SK-N-MC (cell line): ENCODE results near the gene S100A2.

ENCODE experiments used
- EZH2 ChIP-seq: fragments of 200-600 bp; sonication (generic); IDR thresholded peaks from one replicate; pipeline ENCODE4 v1.6.1; 2017; ENCODE audit warnings: antibody characterized with exemption
- FOXP2 ChIP-seq: optimal IDR thresholded peaks from 2 replicates; pipeline ENCODE3; 2011; ENCODE audit warnings: mild to moderate bottlenecking, moderate library complexity; ENCODE audit not compliant: insufficient read depth; ENCODE audit errors: extremely low read length, control extremely low read depth
- POLR2AphosphoS5 ChIP-seq: IDR thresholded peaks from 2 replicates; pipeline ENCODE4 v1.6.1; 2012; ENCODE audit warnings: mild to moderate bottlenecking, low read depth, low read length, borderline replicate concordance

DNA sequence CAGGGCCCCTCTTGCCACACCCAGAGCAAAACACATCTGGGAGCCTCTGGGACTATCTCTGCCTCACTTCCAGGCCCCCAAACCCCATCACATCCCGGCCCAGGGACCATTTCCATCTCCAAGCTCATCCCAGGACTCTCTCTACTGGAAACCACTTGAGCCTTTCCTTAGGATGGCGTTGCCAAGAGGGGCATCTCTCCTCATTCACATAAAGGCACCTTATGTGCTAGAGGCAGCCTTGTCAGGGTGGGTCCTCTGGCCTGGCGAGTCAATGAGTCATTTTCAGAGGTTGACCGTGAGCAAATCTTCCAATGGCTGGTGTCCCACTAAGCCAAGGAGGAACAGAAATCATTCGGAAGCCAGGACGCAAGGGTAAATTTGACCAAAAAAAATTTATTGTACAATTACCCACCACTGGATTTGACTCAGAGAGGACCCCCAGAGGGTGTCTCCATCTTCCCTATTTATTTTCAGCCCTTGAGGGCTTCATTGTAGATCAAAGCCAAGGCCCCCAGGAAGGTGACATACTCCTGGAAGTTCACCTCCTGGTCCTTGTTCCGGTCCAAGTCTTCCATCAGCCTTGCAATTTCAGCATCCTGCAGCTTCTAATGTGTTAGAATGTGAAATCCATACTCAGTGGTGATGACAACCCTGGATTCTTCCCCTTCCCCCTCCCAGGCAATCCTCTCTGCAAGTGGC is 31.3 kb downstream of the S100A2 start:
- TF ChIP-seq EZH2 (no peak), POLR2AphosphoS5 (no peak), FOXP2 (no peak)
